DND-41 (cell line): ENCODE data around the gene LMOD2.

Source experiments
- CTCF ChIP-seq: IDR thresholded peaks from 2 replicates; pipeline ENCODE4 v1.5.1; 2012; ENCODE audit warnings: borderline replicate concordance, low read length, moderate library complexity, mild to moderate bottlenecking; ENCODE audit not compliant: poor library complexity, severe bottlenecking; ENCODE audit errors: extremely low read depth
- EZH2 ChIP-seq: IDR thresholded peaks from 3 replicates; pipeline ENCODE4 v1.6.1; 2012; ENCODE audit warnings: borderline replicate concordance, low read depth, mild to moderate bottlenecking, moderate library complexity, low read length, inconsistent platforms; ENCODE audit not compliant: severe bottlenecking

DNA sequence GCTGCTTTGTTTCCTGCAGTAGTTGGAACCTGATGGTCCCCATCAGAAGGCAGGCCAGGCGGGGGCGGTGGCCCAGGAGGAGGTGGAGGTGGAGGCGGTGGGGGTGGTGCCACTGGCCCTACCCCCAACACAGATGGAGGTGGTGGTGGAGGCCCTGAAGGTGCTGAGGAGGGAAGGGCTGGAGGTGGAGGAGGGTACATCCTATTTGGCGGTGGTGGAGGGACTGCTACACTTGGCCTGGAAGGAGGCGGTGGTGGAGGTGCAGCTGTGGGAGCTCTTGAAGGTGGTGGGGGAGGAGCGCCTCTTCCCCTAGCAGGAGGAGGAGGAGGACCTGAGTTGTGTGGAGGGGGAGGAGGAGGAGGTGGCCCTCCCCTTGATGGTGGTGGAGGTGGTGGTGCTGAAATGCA, 36.8 kb downstream of the LMOD2 start:
- TF ChIP-seq CTCF (no peak), EZH2 (no peak)
